Measurements from ENCODE around the gene RARG.
"Not testable (repeated sequence)": the region's sequence is repeated elsewhere in the genome, so short reads cannot be mapped to it uniquely, and the experiment has no call there.

The RARG gene

DNA sequence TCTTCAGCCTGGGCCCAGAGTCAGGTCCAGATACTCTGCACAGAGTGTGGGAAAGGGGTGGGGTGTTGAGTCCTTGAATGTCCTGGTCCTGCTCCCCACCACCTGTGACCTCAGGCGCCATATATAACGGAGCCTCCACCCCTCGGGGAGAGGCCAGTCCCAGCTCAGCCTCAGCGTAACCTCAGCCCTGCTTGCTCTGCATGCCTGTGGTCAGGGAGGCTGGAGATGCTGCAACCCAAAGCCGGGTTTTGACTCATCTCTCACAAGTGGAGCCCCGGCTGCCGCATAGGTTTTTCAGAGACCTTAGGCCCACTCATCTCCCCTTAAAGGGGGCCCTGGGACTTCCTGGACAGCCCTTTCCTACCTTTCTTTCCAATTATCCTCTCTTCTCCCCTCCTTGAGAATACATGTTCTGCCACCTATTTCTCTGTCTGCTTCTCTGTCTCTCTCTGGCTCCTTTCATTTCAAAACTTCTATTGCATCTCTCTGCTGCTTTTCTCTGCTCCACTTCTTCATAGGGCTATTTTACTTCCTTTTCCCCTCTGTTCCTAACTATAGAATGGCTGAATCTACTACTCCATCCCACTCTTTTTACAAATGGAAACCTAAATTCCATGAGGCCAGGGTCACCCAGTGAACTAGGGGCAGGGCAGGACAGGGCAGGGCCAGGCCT is 26.1 kb downstream of the RARG start:
- DNase-seq: peak; percentile 86

DNA sequence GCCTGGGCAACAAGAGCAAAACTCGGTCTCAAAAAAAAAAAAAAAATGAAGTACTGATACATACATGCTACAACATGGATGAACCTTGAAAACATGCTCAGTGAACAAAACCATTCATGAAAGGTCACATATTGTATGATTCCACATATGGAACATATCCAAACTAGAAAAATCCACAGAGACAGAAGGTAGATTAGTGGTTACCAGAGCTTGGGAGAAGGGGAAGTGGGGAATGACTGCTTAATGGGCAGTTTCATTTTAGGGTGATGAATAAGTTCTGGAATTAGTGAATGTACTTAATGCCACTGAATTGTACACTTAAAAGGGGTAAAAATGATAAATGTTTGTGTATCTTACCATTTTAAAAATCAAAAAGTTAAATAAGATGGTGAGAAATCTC is 27.7 kb downstream of the RARG start:
- DNase-seq: no peak

DNA sequence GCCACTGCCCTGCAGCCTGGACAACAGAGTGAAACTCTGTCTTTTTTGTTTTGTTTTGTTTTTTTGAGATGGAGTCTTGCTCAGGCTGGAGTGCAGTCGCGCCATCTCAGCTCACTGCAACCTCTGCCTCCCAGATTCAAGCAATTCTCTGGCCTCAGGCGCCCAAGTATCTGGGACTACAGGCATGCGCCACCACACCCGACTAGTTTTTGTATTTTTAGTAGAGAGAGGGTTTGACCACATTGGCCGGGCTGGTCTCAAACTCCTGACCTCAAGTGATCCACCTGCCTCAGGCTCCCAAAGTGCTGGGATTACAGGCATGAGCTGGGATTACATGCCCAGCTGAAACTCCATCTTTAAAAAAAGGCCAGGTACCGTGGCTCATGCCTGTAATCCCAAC is 29.7 kb downstream of the RARG start:
- not testable (repeated sequence) for DNase-seq

DNA sequence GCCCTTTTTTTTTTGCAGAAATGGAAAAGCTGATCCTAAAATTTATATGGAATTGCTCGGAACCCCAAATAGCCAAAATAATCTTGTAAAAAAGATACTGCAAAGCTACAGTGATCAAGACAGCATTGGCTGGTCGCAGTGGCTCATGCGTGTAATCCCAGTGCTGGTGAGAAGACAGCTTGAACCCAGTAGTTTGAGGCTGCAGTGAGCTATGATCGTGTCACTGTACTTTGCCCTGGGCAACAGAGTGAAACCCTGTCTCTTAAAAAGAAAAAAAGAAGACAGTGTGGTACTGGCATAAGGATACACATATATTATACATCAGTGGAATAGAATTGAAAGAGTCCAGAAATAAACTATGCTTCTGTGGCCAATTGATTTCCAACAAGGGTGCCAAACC is 30.4 kb downstream of the RARG start:
- DNase-seq: no peak

DNA sequence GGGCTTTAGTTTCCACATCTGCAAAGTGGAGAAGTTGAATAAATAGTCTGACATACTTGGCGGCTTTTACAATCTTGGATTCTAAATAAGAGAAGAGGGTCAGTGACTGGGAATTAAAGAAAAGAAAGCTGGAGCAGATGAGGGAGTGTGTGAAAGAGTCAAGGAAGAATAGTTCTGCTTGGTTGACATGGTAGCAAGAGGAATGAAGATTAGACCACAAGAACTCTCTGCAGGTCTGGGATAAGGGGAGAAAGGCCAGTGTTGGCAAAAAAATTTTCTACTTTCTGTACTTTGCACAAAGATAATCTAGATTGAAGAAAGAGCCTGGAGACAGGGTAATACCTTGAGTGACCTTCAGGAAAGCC is 30.9 kb downstream of the RARG start:
- no peak for DNase-seq

DNA sequence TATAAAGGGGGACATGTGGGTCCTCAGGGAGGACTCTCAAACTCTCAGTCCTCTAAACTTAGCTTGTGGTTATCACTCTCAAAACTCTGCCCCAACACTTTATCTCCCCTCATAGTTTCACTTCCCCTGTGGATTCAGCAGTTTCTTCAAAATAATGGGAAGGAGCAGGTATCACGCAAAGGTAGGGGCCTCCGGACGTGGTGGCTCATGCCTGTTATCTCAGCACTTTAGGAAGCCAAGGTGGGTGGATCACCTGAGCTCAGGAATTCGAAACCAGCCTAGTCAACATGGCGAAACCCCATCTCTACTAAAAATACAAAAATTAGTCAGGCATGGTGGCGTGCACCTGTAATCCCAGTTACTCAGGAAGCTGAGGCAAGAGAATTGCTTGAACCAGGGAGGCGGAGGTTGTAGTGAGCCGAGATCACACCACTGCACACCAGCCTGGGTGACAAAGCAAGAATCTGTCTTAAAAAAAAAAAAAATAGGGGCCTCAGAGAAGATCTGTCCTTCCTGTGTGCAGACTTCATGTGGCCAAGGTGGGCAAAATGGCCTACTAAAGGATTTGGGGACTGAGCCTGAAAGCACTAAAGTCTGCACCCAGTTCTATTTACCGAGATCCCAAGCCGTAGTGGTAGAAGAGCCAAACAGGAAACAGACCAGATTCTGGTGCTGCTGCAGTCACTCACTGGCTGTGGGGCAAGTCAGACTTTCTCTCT is 31.4 kb downstream of the RARG start:
- peak; percentile 68 for DNase-seq

DNA sequence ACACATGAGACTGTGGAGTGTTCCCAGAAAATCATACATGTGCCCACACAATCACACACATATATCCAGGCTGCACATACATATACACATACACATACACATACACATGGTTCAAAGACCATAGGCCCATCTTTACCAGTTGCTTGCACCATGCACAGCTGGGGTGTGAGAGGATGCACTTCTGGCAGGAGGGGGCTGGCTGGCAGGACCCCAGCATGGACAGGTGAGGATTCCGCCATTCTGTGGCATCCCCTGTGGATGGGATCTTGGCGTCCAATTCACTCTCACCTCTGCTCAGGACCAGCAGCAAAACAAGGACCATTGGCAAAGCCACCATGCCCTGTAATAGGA is 31.9 kb downstream of the RARG start:
- no peak for DNase-seq

DNA sequence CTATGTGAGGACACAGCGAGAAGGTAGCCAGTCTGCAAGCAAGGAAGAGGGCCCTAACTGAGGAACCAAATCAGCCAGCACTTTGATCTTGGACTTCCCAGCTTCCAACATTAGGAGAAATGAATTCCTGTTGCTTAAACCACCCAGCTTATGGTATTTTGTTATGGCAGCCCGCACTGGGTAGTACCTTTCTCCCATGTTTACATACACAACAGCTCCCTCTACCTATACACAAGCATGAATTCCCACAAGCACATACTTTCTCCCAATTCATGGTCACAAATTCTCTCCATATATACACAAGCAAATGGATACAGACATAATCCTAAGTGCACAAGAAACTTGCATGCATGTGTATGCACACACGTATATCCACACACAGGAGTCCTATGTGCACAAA is 32.3 kb downstream of the RARG start:
- DNase-seq: no peak

DNA sequence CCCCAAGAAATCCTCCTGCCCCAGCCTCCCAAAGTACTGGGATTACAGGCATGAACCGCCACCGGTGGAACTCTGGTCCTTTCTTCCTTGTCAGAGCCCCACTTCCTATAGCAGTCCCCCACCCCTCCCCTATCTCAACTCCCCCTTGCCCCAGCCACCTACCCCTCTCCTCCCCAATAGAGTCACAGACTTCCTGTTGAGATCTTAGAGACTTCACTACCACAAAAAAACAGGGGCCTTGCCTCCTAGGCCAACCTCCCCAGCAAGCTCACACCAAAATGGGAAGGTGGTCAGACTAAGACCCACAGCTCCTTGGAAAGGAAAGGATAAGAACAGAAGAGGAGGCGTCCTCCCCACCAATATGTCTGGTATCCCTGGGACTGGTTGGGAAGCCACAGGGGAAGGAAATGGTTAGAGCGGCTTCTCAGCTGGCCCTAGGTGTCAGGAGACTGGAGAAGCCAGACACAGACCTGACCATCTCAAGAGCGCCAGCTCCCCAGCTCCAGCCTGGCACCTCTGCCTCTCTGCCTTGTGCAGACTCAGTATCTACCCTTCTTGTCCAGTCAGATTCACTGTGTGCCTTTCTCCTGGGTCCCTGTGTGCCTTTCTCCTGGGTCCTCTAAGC is 33.4 kb downstream of the RARG start:
- peak; percentile 70 for DNase-seq

DNA sequence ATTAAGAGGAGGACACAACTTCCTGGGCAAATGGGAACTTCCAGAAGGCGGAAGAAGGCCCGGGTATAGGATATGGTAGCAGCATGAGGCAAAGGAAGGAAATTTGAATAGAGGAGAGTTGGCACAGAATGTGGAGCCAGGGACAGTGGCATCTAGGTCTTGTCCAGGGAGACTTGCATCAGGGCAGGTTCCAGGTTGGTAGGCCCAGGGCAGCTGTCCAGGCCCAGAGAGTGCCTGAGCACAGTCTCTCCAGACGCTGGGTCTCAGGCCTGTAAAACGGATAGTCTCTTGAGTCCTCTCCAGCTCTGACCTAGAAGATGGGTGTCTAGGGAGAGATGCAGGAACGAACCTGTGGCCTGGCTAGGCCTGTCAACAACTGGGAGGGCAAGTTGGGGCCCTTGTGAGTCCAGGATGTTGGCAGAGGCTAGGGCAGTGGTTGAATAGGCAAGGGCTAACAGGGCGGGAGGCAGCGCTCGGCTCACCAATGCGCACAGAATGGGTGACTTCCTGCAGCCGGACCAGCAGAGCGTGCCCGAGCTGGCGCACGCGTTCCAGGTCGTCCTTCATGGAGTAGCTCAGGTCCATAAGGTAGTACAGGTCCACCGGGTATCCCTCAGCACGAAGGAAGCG is 34.9 kb downstream of the RARG start:
- DNase-seq: peak; percentile 60

DNA sequence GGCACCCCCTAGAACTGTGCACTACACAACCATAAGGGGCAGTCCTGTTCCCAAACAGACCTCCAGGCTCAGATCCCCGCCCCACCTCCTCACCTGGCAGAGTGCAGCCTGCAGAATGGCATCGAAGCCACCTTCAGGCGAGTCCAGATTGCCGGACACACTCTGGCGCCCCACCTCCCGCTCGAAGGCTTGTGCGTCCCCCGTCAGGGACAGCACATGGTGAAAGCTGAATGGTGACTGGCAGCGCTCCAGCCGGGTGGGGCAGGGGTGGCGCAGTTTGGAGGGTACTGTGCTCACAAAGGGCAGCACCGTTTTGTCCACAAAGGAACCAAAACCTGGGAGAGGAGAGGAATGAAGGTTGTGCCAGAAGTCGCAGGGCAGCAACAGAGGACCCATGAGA is 35.5 kb downstream of the RARG start:
- DNase-seq: no peak

DNA sequence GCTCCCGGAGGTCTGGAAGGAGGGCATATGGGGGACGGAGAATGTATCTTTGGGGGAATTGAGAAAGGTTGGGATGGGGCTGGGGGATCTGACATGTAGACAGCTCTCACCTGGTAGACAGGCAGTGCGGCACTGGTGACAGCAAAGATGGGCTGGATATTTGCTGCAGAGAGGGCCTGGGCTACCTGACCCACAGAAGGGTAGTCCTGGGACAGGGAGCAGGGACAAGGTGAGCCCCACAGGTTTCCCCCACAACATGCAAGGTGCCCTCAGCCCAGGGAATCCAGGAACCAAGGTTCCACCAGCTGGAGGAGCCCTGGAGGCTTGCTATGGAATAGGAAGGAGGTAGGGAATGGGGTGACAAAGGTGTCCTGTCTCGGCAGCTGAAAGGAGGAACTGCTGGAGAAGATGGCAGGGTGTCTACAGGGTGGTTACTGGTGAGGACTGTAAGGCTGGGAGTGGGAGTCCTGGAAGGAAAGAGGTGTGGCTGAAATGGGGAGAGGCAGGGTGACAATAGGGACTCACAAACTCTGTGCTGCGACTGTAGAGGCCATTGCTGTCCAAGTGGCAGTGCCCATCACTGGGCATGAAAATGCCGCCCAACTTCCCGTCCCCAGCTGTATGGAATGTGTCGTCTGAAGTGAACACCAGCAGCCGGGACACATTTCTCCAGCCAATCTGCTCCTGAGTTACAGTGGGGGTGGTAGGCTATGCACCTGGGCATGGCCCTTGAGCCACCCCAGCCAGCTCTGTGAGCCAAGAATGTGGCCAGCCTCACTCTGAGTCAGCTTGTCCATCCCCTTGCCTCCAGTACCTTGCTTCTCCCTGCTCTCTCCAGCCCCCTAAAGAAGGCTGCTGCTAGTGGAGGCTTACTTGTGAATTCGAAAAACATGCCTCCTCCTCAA is 36.2 kb downstream of the RARG start:
- DNase-seq: no peak

DNA sequence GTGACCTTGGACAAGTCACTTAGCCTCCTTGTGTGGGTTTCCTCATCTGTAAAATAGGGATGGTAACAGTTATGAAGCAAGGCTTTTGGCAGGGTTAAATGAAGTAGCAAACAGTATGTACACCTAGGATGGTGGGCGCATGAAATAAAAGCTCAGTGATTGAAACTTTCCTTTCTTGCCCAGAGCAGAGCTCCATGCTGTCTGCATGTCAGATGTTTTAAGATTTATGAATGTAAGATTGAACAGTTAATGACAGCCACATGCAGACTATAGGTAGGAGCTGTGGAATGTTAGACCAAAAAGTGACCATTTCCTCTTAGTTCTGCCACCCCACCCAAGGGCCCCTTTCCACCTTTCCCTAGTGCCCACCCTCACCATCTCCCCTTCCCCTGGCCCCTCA is 37.0 kb downstream of the RARG start:
- no peak for DNase-seq

DNA sequence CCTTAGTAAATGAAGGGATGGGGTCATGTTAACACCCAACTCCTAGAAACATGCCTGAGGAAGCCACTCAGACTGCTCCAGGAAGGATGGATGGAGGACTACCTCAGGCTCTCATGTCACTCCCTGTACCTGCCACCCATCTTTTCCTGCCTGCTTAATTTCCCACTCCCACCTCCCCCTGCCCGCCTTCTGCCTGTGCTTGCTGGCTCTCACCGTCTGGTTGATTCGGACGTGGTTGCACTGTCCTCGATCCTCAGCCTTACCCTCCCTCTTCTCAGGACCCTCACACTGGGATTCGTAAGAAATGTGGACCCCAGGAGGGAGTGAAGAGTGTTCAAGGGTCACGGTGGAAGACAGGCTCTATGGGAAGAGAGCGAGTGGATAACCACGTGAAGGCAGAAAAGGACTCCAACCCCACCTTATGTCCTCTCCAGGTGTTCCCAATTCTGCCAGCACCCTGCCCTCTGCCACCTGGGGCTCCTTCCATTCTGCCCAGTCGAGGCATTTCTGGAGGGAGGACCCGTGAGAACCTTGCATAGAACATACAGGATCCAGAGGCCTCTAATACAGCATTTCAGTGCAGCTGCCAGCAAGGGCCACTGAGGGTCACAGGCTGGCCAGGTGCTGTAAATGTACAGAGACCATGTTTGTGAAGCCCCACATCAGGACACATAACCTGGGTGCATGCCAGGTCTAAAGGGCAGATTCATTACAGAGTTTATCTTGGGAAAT is 37.9 kb downstream of the RARG start:
- no peak for DNase-seq

DNA sequence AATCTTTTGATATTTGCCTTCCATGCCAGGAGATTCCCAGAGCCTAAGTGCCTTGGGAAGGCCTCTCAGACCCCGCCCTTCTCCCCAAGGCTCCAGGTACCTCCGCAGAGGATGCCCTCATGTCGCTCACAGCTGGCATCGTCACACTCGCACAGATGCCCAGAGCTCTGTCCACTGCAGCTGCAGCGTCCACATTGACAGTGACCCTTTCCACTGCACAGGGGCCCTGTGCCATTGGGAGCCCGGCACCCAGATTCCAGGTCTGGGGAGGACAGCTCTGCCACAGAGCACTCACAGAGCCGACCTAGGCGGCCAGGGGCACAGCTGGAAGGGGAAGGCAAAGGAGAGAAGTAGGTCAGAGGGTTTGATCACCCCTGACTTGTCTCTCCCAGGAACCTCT is 39.0 kb downstream of the RARG start:
- no peak for DNase-seq

DNA sequence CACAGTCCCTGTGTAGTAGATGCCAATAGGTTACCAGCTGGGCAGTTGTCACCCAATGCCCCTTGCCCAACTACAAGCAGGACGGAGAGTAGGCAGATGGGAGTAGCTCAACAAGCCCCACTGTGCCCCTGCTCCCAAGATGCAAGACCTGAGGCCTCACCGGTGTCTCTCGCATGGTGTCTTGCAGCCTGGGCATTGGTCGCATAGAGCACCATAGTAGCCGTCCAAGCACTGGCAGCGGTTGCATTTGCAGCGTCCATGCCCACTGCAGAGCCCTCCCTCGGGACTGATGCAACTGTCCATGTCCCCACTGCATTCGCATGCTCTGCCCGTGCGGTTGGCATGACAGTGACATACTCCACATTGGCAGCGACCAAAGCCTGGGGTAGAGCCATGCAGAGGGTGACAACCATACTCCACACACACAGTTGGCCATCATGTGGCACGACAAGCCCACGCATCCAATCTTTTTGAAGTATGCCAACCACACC is 39.4 kb downstream of the RARG start:
- DNase-seq: peak; percentile 56

DNA sequence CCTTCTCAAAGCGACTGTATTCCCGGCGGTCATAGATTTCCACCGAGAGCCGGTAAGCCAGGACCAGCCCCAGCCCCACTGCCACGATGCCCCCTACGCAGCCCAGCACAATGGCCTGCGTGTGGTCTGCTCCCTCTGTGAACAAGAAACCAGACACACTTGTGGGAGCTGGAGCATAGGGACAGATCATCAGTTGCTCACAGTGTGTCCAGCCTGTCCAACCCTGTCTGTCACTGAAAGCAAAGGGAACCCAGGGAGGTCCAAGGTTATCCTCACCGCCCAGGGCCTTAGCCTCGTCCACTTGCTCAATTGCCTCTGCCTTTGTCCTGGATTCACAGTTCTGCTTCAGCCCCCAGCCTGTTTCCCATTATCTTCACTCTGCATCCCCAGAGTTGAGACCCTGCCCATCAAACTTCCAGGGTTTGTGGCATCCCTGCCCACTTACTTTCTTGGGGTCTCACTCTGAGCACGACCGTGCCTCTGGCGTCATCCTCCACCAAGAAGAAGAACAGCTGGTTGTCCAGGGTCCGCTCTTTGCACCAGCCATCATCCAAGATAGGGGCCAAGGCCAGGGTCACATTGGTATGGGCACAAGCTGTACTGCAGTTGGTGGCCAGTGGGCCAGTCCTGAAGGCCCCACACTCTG is 40.0 kb downstream of the RARG start:
- DNase-seq: no peak

DNA sequence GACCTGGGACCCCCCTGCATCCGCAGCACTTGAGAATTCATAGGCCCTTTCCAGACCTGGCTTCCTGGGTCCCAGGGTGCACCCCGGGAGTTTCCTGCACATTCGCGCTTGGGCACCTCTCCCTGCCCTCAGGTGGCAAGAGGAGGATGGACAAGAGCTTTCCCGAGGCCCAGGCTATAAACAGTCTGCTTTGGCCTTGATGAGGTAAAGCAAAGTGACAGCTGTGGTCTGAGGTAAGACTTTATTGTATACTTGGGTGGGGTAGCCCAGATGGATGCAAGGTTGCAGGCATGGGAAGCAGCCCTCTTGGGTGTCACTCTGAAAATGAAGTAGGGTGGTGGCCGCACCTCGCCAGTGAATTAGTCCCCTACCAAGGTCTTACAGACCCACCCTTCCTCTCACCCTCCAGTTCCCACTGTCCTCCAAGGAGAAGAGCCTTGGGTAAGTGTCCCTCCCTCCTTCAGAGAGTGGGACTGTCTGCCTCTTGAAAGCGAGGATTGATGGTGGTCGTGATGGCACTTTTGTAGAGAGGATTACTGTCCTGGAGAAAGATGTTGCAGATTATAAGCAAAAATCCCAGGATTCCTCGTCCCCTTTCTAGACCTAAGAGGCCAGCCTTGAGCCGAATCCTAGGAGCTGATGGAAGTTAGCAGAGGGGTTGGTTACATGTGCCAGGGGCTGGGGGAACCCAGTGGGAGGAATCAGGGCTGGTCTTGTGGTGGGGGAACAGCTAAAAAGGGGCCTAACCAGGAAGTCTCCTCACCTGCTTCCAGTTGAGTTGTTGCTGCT is 40.7 kb downstream of the RARG start:
- DNase-seq: peak; percentile 58

DNA sequence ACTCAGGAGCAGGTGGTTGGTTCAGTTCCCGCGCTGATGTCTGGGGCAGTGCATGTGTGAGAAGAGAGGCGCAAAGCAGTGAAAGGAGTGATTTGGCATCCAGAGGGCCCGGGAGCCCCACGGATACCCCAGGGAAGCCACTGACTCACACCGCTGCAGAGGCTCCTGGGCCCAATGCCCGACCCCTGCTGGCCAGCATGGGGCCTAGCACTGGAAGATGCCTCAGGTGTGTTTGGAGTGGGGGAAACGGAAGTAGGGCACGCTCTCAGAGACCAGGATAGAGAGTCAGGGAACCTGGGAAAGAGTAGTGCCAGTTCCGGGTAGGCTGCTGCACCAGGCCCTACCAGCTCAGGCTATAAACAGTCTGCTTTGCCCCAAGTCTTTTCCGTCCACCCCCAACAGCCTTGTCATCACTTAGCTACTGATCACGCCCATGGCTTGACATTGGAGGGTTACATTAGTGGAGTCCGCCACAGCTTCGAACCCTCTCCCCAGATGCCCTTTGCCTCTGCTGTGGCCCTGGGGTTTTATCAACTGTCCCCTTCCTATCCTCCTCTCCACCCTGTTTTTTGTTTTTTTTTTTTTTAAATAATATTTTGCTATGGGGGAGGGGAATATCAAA is 41.8 kb downstream of the RARG start:
- peak; percentile 81 for DNase-seq
